ENCODE results near the gene C1orf198. TPM values are rescaled to one million over a fixed set of nuclear protein-coding genes. Genes with fewer than 3 reads are reported as not detected.

Gene C1orf198
- total and polyA plus RNA-seq, 2 of the 4 experiments (the other 2 are of a cell fraction), result 67.4 to 76.2 TPM

DNA sequence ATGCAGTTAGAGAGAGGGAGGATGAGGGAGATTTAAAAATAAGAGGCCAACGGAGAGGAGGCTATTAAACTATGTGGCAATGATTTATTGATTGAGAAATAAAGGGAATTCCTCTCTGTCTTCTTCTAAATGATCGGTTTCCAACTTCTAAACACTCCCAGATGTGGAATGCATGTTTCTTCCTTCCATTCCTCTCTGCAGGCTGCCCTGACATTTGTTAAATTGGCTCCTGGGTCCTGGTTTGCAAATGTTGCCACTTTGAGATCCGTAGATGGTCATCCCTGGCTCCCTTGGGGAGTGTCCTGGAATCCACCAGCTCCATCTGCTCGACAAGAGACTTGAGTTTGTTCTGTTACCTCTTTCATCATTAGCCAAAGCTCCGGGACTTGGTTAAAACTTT, 10.3 kb upstream of the C1orf198 start:
- H3K27me3 ChIP-seq (ENCODE audit: control insufficient read depth, insufficient read depth, low read length), result no peaks in the 10 kb centered on the region
- H3K9ac ChIP-seq (ENCODE audit: low read depth, low read length), result no peak overlapping the region
- H3K9me3 ChIP-seq (ENCODE audit: control insufficient read depth, insufficient read depth, low read length), result no peaks in the 10 kb centered on the region; the same call in 1 of the 2 replicates
- dilution Hi-C loops (cut with HindIII; ENCODE audit: low sequenced_read_pairs, unreplicated experiment) (no loop called here), intact Hi-C loops (cut with micrococcal nuclease) (no loop called here), in situ Hi-C loops (cut with MboI; ENCODE audit: low sequenced_read_pairs) (no loop called here)
- CTCF ChIA-PET, result interaction anchor here (1.1 kb wide), 1 partner anchor 15 kb away, joined by 3 read pairs; no protein-coding TSS in a partner anchor
- H2BK120ac ChIP-seq (ENCODE audit: low read depth, low read length), result peak overlapping the region; percentile 89; the same call in 1 of the 2 replicates
- H3K4ac ChIP-seq (ENCODE audit: low read depth, low read length), result no peak overlapping the region; the same call in 1 of the 2 replicates
- H3K36me3 ChIP-seq (ENCODE audit: control insufficient read depth, insufficient read depth, low read length), result no peaks in the 10 kb centered on the region
- peak overlapping the region; percentile 17; the same call in 1 of the 2 replicates for H3K4me2 ChIP-seq (ENCODE audit: low read depth, low read length)
- H3K14ac ChIP-seq (replicated peaks; ENCODE audit: low read depth, low read length), result no peak overlapping the region
- WGBS, 2 experiments (ENCODE audit: extremely low coverage in 2 of 2, insufficient read length in 1 of 2), result no CpG with 5 or more reads among the region's 5 CpGs
- H3K56ac ChIP-seq (ENCODE audit: extremely low read depth, insufficient read depth, low read length), result peak overlapping the region; percentile 85; the same call in 1 of the 2 replicates
- peak overlapping the region; percentile 93; the same call in 1 of the 2 replicates for H3K27ac ChIP-seq (ENCODE audit: insufficient read depth, low read length)
- ATAC-seq (ENCODE audit: low read depth) (peak; percentile 79), DNase-seq (peak; percentile 81)
- 0 out of 3 replicates have a peak overlapping the region, but pooled peaks have one; percentile 65 for H2BK15ac ChIP-seq (ENCODE audit: low read depth, low read length)
- POLR2A ChIA-PET (ENCODE audit: unreplicated experiment), result interaction anchor here (1.0 kb wide), 1 partner anchor 12 kb away, joined by 3 read pairs; no protein-coding TSS in a partner anchor
- peak overlapping the region; percentile 95 for H2BK5ac ChIP-seq (ENCODE audit: low read depth, low read length, poor library complexity, severe bottlenecking)
- H2AFZ ChIP-seq (replicated peaks; ENCODE audit: low read length, poor library complexity), result peak overlapping the region; percentile 68
- no peak overlapping the region for H3K18ac ChIP-seq (ENCODE audit: low read depth, low read length)
- H4K91ac ChIP-seq (ENCODE audit: insufficient read depth, low read depth, low read length), result peak overlapping the region; percentile 94; the same call in 1 of the 2 replicates
- H4K20me1 ChIP-seq (ENCODE audit: insufficient read depth, low read length), result no peaks in the 10 kb centered on the region
- no TSS peak for BruUV-seq (replicated peaks)
- no peaks in the 10 kb centered on the region for H3K79me1 ChIP-seq (ENCODE audit: low read depth in 1 of 2, low read length in 2 of 2)
- H3K9me1 ChIP-seq (ENCODE audit: insufficient read depth, low read length), result peaks cover 15% of the 10 kb centered on the region
- peak overlapping the region; percentile 80; the same call in 1 of the 2 replicates for H2AK5ac ChIP-seq (ENCODE audit: low read depth, low read length)
- H2BK20ac ChIP-seq (ENCODE audit: low read depth, low read length), result 0 out of 2 replicates have a peak overlapping the region, but pooled peaks have one; percentile 27
- H3K4me1 ChIP-seq (ENCODE audit: control insufficient read depth, insufficient read depth, low read length), result peaks cover 28% of the 10 kb centered on the region
- peak overlapping the region; percentile 66 to 86; a peak in 3 of 4 replicates for H4K8ac ChIP-seq (ENCODE audit: low read depth in 2 of 2, low read length in 2 of 2)
- no peak overlapping the region for H3K4me3 ChIP-seq (ENCODE audit: insufficient read depth, low read depth, low read length)
- peak; percentile 70 for TF ChIP-seq CEBPB (IDR thresholded peaks at IDR 0.05; ENCODE audit: low read depth, low read length)
- TF ChIP-seq RAD21 (IDR thresholded peaks at IDR 0.05; ENCODE audit: low read length), result no peak
- H4K5ac ChIP-seq (ENCODE audit: low read depth, low read length), result no peak overlapping the region
- H2AK9ac ChIP-seq (replicated peaks; ENCODE audit: low read depth, low read length, poor library complexity), result no peak overlapping the region
- peak overlapping the region; percentile 73; the same call in 1 of the 2 replicates for H3K23ac ChIP-seq (ENCODE audit: low read depth, low read length)

All from IMR-90 (cell line).